HG03378 (cell line): ENCODE data around the gene TUB.

Experiments used
- ATAC-seq: cut with Tn5 transposase; IDR thresholded peaks from one replicate; pipeline ENCODE4 v1.9.1; 2021; ENCODE audit warnings: mild to moderate bottlenecking, moderate library complexity; ENCODE audit not compliant: unreplicated experiment

The TUB gene

DNA sequence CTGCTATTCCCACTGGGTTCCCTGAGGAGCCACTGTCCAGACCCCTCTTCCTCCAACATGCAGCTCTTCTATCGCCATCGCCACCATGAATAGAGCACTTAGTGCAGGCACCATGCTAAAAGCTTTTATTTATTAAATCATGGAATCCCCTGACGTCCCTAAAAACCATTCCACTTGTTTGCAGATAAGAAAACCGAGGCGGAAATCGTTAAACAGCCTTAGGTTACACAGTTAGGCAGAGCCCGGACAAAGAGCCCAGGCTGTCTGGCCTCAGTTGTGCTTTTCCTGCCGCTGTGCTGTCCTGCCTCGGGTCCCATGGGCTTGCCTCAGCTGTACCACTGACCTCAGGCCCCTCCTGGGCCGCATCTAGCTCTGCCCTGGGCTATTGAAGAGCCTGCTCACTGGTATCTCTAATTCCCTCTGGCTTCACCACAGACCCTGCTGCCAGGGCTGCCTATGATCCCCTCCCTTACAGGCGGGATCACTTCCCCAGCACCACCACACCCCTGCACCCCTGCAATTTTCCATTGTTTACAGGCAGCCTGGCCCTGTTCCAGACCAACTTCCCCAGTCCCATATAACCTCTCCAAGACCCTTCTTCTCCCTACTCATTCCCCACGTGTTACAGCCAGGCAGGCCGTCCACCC, 13.0 kb upstream of the TUB start:
- no peak for ATAC-seq

DNA sequence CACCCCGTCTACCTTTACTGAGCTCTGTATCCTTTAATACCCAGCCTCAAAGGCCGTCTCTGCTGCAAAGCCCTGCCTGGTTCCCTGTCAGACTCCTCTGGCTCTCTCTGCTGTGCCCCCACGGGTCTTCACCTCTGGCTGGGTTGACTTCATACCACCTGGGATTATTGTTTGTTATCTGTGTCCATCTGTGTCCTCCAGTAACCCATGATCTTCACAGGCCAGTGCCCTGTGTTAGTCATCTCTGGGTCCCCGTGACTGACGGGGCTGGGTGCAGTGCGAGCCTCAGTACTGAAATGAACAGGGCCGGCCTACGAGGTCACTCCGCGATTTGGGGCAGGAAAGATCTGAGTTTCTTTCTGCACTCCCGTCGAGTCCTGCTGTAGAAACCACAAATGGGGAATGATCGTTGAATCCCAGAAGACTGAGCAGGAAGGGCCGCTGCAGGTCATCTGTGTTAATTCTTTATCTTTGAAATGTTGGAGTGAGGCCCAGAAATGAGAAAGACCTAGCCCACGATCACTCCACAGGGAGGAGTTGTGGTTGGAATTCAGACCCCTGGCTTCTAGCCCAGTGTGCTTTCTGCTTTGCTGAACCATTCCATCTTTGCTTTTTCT, 12.3 kb upstream of the TUB start:
- no peak for ATAC-seq

DNA sequence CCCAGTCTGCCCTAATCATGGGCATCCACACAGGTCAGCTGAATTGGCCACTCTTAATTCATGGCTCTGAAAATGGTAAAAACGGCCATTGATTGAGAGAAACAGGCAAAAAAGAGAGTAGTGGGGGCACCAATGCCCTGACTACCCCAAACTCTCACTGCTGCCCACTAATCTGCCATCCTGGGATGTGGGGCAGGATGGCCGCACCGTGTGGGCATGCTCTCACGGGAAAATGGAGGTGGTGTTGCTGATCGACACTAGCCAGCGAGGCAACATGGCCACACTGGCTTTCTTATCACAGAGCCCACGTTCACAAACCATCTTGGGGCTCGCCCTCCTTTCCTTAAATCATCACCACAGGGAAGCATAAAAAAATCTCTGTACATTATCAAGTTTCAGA, 11.2 kb upstream of the TUB start:
- no peak for ATAC-seq

DNA sequence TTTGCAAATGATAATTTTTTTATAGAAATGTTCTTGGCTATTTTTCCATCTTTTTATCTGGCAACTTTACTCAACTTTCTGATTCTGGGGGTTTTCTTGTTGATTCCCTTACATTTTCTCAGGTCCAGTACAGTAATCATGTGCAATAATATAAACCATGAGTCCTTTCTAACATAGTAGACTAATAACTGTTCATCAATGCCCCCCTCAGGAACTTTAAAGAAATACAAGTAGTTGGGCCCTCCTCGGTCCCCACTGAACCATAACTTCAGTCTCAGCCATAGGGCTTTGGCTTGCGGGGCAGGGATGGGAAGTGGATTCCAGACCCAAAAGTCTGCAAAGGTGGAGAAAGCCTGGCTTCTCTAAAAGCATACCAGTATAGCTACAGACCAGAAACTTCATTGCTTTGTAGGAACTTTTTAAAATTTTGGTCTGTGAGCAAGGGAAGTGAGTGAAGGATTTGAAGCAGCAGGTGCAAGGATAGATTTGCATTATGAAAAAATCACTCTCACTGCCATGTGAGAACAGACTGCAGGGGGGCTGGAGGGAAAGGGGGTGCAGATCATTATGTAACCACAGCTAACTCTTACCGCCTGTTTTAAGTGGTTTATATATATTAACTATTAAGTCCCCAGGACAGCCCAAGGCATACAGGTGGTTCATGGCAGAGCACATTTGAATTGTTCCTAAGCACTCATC, 10.4 kb upstream of the TUB start:
- no peak for ATAC-seq

DNA sequence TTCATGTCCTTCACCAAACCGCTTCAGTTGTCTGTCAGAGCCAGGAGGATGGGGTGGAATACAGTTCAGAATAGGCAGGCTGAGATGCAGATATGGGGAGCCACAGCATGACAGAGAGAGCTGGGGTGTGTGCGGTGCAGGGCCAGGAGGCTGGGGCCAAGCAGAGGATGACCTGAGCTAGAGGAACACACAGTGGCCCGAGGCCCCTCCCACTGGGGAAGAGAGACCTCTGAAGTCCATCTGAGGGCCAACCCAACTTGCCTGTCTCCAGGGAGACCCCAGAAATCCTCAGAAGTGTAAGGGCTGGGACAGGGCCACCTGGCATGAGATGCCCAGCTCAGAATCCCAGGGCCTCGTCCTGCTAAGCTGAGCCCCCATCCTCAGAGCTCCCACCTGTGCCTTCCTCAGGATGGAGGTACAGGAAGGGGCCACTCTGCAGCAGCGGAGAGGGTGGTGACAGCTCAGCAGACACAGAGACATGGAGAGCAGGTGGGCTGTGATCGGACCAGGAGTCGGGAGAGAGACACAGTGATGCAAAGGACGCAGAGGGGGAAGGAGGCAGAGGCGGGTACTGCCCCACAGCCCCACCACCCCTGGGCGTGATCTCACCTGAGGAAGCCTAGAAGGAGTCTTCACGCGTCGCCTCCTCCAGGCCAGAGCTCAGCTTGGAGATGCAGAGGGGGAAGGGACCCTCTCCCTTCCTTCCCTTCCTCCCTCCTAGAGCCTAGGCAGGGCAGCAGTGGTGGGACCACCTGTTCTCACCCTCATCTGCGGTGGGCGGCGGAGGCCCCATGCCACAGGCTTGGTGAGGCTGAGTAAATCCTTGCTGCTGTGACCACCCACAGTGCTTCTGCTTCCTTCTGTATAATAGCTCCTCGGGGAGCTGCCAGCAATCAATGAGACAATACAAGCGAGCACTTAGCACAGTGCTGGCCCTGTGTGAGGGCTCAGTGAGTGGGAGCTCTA, 9.1 kb upstream of the TUB start:
- ATAC-seq, result no peak

DNA sequence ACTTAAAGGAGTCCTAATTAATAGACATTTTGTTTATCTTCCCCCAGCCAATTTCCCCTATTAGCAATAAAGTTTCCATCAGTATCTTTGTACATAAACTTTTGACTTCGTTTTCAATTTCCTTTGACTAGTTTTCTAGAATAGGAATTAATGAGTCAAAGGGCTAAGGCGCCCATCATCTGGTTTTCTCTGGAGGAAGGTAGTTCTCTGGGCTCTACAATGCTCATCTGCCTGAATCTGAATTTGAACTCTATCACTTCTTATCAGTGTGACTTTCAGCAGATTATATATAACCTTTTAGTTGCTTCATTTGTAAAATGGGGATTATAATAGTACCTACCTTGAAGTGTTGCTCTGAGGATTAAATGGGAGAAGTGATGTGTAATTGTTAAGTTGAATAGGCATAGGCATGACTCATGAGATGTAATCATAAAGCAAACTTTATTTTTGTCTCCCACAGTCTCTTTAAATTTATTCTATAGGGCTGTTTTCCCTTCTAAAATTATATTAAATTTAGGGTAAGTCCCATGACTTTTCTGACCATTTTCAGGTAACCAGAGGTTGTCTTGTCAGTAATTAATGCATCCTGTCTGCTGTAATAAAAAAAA, 5.8 kb upstream of the TUB start:
- ATAC-seq, result no peak

DNA sequence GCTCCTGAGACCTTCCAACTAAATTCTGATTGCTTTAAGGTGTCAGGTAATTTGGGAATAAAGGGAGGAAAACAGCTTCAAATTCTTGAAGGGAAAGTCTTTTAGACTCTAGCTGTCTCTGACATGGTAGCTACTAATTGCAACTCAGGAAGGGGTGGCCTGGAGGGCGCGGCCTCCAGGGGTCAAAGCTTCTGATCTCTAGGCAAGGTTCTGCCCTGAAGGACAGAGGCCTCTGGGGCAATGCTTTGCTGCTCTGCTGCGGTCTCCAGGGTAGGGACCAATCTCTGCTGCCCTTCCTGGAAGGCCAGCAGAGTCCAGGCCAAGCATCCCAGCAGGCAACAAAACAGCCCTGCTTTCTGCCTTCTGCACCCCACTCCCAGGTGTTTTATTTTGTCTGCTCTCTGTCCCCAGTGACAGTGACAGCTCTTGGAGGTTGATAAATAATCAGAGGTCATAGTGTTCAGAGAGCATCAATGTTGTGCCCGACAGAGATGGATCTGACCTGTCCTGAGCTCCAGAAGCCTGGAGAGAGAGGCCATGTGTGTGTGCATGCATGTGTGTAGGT, 1.8 kb upstream of the TUB start:
- no peak for ATAC-seq

DNA sequence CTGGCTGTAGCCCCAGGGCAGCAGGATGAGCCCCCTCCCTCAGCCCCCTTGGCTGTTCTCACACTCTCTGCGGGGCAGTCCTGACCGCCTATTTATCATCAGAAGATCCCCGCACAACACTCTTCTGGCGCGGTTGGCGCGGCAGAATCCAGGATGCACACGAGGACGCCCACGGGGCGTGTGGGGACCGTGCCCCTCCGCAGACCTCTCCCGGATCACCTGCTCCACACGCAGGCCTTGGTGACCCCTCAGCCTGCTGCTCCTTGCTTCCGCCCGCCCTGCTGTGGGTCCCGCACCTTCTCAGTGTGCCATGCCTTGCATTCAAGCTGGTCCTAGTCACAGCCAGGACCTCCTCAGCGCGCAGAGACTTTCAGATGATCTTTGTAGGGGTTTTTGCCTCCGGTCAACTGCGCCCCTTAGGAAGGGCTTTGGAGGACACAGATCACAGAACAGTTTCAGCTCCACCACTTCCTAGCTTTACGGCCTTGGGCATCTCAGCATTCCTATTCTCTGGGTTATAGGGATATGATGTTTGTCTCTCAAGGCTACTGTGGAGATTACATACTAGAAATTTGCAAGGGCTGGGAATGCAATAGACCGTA, 841 bp upstream of the TUB start:
- no peak for ATAC-seq

DNA sequence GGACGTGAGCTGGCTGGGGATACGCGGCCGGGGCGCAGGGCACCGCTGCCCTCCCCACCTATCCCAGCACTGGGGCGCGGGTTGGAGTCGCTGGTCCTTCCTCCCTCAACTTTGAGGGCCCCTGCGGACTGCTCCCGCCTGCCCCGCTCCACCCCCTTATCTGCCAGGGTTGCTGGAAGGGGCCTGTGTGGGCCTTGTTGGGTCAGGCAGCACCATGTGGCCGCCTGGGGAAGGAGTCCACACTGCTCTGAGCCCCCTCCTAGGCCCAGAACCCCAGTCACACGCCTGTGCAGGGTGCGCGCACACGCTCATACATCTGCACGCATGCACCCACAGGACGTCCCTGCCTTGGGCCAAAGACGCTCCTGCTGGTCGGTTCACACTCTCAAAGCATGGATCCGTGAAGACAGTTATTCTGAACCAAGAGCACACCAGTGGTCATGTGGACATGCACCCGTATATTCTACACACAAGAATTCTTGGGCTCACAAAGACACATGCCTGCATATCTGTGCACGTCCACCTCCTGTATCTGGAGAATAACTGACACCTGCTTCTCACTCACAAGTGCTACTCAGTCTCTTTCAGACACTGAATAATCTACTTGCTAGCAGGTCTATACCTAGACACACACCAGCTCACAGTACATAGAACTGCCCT, 710 bp downstream of the TUB start:
- no peak for ATAC-seq

DNA sequence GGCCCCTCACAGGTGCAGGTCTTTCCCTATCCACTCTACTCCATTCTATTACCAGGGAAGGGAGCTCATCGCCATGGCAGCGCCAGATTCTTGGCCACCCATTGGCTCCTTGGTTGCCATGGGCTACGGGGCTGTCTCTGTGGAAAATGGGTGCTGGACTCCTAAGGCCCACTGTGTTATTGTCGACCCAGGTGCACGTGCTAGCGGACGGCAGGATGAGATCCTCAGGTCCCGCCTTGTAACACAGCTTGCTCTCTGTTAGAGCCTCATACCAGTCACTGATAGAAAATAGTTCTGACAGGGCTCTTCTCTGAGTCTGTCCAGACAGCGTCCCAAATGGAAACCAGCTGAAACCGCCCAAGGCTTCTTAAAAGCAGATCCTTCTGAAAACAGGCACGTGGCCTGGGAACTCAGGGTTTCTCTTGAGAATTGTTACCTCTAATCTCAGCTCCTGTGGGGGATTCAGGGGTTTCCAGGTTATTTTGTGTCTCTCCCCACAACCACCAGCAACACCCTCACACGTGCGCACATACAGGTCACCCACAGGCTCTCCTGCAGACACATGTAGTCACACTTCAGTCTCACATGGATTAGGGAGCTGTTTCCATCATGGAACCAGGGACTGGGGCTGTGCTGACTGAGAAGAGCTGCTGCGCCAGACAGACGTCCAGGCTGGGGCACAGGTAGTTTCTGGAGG, 1.5 kb downstream of the TUB start:
- ATAC-seq, result no peak

DNA sequence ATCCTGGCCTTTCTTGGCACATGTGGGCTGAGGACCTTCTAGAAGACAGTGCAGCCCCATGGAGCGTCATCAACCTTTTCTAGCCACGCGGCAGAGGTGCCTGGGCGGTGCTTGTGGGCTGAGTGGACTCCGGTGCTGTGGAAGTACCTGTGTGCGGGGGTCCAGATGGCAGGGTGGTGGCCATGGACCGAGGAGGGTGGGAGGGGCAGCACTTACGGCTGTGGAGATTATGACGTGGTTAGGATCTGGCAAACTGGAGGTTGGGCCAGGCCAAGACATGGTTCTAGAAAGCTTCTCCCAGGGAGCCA, 2.0 kb downstream of the TUB start:
- no peak for ATAC-seq

DNA sequence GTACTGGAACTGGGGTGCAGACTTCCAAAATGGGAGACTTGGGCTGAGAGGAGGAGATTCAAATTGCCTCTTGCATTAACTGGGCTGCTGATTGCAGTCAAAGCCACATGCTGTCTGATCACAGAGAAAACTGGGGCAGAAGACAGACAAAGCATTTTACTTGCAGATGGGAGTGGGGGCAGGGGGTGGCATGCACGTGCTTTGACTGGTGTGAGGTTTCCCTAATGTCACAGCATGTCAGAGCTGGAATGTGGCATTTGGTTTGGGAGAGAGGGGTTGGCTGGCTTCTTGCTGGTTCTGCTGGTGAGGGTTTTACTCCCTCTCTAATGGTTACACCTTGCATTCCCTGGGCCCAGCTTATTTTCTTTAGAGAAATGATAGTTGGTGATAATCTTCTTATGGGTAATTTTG, 2.9 kb downstream of the TUB start:
- ATAC-seq, result no peak

DNA sequence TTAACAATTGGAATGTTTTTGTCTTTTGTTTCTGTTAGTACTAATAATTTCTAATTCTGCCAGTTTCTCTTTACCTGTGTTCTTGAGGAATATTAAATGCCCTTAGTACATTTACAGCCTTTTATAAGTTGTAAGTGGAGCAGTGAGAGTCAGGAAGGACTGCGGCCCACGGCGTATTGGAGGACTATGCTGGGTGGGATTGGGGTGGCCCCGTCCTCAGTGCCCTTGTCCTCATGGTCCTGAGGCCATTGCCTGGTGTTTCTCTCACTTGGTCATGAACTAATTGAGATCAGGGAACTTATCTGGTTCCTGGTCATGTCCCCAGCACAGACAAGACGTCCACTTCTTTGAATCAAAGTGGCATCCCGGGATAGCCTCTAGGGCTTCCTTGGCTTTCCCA, 3.3 kb downstream of the TUB start:
- ATAC-seq, result no peak

DNA sequence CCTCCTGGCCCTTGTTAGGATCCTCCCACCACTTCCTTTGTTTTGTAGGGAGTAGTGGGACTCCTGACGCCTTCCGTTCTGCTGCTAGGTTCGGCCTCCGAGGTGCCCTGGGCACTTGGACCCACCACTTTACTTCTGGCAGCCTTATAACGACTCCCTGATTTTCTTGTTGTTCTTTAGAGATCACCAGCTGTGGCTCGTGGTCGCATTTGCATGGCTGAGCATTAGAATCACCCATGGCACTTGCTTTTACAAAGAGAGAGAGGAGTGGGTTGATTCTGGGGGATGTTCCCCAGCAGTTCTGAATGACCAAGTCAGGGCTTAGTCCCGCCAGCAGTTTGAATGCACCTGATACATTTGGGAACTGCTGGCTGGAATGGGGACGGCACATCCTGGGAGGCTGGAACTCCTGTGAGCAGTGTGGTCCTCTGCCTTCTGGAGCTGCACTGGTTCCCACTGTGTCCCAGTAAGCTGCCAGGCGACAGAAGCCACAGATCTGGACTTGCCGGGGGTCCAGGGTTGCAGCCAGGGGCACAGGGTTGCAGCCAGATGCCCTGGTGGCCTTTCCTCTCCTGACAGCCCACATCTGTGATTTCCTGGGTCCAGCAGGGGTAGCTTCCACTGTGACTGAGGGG, 4.1 kb downstream of the TUB start:
- no peak for ATAC-seq

DNA sequence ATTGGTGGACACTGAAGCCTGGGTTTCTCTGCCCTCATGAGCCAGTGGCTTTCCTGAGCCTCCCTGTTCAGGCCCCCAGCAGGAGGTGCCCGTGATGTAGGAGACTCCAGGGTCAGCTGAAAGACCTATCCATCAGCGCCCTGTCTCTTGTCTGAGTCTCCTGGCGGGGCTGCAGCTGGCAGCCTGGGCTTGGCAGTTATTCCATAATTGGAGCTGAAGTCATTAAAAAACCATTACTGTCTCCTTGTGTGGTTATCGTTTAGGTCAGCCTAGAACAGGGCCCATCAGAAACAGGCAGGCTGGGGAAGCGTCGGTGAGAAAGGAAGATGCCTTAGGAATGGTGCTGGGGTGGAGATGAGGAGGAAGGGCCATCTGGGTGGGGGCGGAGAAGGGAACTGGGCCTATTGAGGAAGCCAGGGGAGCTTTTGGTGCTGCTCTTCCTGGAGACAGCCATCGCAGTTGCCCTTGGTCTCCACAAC, 5.0 kb downstream of the TUB start:
- ATAC-seq, result no peak

DNA sequence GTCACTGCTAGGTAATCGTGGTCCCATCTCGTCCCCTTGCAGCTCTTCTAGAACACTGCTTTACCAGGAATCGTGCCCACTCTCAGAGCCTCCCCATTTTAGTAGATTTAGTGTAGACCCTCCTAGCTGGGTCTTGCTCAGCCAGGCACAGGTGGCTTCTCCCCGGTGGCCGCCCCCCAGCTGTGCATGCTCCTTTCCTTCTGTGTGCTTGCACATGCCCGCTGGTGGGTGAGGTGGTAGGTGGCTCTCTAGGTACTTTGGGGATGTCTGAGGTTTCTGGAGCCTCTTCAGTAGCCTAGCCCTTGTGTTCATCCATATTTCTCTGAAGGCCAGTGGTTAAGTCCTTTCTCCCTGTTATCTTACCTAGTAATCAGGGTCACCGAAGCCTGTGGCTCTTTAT, 5.6 kb downstream of the TUB start:
- no peak for ATAC-seq

DNA sequence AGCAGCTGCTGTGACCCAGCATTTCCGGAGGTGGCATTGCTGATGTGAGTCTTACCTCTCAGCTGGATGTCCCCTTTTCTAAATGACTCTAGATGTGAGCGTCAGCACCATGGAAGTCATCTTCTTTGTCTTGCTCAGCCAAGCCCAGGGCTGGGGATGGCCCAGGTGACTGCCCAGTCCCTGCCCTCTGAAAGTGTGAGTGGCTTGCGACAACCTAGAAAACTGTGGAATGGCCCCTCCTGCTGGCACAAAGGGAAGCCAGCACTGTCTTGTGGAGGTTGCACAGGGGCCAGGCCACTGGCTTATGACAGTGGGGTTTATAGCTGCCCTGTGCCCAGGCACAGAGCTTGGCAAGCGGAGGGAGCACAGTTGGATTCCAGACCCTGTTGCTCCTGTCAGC, 6.2 kb downstream of the TUB start:
- ATAC-seq, result no peak

DNA sequence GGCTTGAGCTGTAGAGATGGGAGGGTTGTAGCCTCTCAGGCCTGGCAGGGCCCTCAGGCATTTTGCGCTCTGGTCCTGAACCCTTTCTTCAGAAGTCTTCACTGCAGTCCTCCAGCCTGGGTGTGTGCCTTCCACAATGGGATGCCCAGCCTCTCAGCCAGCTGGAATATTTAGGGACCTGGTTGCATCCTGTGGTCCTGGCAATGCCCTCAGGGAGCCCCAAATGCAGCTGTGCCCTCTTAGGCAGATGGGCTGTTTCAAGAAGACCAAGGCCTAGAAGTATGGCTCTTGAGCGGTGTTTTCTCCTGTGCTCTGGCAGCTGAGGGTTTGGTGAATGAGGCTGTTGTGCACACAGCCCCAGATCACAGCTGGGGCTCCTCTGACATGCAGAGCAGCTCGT, 6.7 kb downstream of the TUB start:
- no peak for ATAC-seq
